K562 (cell line): Measurements from ENCODE around the gene TCF20. TPM values are rescaled to one million over a fixed set of nuclear protein-coding genes. Genes with fewer than 3 reads are reported as not detected.

Experiments
- ATAC-seq: fragments of 200-7000 bp; cut with Tn5 transposase; 3 replicates; pipeline ENCODE4 v1.9.1; 2020; ENCODE audit warnings: moderate library complexity
- BruUV-seq: library from RNA; stranded (reverse); fragments of 400-500 nt; replicated peaks from 2 replicates; lab custom pipeline; 2021; lab: Mats Ljungman, UMichigan
- CTCF ChIA-PET: fragments of 300-600 bp; formaldehyde crosslinking; extraction: SDS; loops from one replicate; lab custom pipeline; 2021; ENCODE audit warnings: low intra/inter-chr PET ratio; lab: Yijun Ruan, JAX
- POLR2A ChIA-PET: fragments of 300-600, 350-650 bp; sonication (Branson Sonifier 250); formaldehyde crosslinking; extraction: SDS; loops from one replicate; lab custom pipeline; 2021; ENCODE audit warnings: antibody characterized with exemption, inconsistent platforms; lab: Yijun Ruan, JAX
- DNase-seq, 4 experiments: peaks; one replicate each; pipeline versions ENCODE4 v3.0.0 to v3.0.0-alpha.2; 2011 to 2018; ENCODE audit warnings: low spot score in 3 of 4, mixed read lengths in 3 of 4; ENCODE audit errors: extremely low read depth in 1 of 4
- FAIRE-seq: peaks from 2 replicates; lab custom pipeline; 2011; peaks lifted over from hg19 to GRCh38; lab: Jason Lieb, UNC
- H2AFZ ChIP-seq: 2 replicates; pipeline ENCODE4 v1.6.0; 2011; ENCODE audit warnings: low read depth, low read length, control low read depth, inconsistent platforms
- H3K27ac ChIP-seq: fragments of 200-600 bp; 3 replicates; pipeline ENCODE4 v1.8.0; 2011; ENCODE audit warnings: low read depth, mild to moderate bottlenecking, control low read depth, inconsistent platforms, low read length, moderate library complexity, mixed read lengths; ENCODE audit errors: extremely low read depth
- H3K27me3 ChIP-seq, 2 experiments: fragments of 300-600 bp in 1 of 2; 2 replicates in 1 of 2; 3 replicates in 1 of 2; pipeline versions ENCODE4 v1.6.0 to v1.8.0; 2011; ENCODE audit warnings: inconsistent platforms in 2 of 2, low read length in 2 of 2, mild to moderate bottlenecking in 1 of 2, mixed read lengths in 1 of 2, moderate library complexity in 1 of 2; ENCODE audit not compliant: control insufficient read depth in 2 of 2, insufficient read depth in 2 of 2
- H3K36me3 ChIP-seq: fragments of 300-600 bp; 3 replicates; pipeline ENCODE4 v1.8.0; 2011; ENCODE audit warnings: mild to moderate bottlenecking, low read length, inconsistent platforms; ENCODE audit not compliant: control insufficient read depth, insufficient read depth
- H3K4me1 ChIP-seq, 2 experiments: fragments of 200-600 bp in 1 of 2; replicated peaks in 1 of 2; 2 replicates in 1 of 2; 3 replicates in 1 of 2; pipeline versions ENCODE4 v1.5.1 to v1.8.0; 2011; ENCODE audit warnings: inconsistent platforms in 2 of 2, low read length in 2 of 2, mild to moderate bottlenecking in 1 of 2, mixed read lengths in 1 of 2, moderate library complexity in 1 of 2; ENCODE audit not compliant: control insufficient read depth in 2 of 2, insufficient read depth in 2 of 2
- H3K4me2 ChIP-seq: 2 replicates; pipeline ENCODE4 v1.6.1; 2011; ENCODE audit warnings: low read length, control low read depth, inconsistent platforms, mixed read lengths; ENCODE audit not compliant: insufficient read depth
- H3K4me3 ChIP-seq: fragments of 200-600 bp; sonication (generic), shearing (Covaris generic); 2 replicates; pipeline ENCODE4 v1.5.1; 2016; ENCODE audit warnings: control low read depth, inconsistent platforms
- H3K79me2 ChIP-seq: fragments of 200-600 bp; 3 replicates; pipeline ENCODE4 v1.8.0; 2011; ENCODE audit warnings: low read length, inconsistent platforms; ENCODE audit not compliant: control insufficient read depth, insufficient read depth
- H3K9ac ChIP-seq, 2 experiments: 2 replicates each; pipeline versions ENCODE4 v1.6.0 to v1.6.1; 2011; ENCODE audit warnings: low read depth in 2 of 2, low read length in 2 of 2, control low read depth in 1 of 2, inconsistent platforms in 1 of 2, mild to moderate bottlenecking in 1 of 2, mixed read lengths in 1 of 2; ENCODE audit not compliant: insufficient read depth in 1 of 2
- H3K9me1 ChIP-seq: one replicate; pipeline ENCODE4 v1.6.0; 2011; ENCODE audit warnings: inconsistent platforms, mild to moderate bottlenecking, low read length, moderate library complexity; ENCODE audit not compliant: control insufficient read depth, insufficient read depth
- H3K9me3 ChIP-seq: replicated peaks from 2 replicates; pipeline ENCODE4 v1.5.1; 2011; ENCODE audit warnings: low read depth, low read length, inconsistent platforms; ENCODE audit not compliant: control insufficient read depth, insufficient read depth
- H4K20me1 ChIP-seq: replicated peaks from 2 replicates; pipeline ENCODE4 v1.6.1; 2011; ENCODE audit warnings: low read length, inconsistent platforms, mixed read lengths; ENCODE audit not compliant: control insufficient read depth, insufficient read depth
- CHD4 ChIP-seq: fragments of 200-600 bp; sonication (generic); IDR thresholded peaks from 3 replicates; pipeline ENCODE4 v1.6.1; 2012; ENCODE audit warnings: low read depth, mild to moderate bottlenecking, mixed read lengths, low read length, inconsistent platforms; ENCODE audit not compliant: insufficient read depth, insufficient replicate concordance, poor library complexity, severe bottlenecking
- PTBP1 ChIP-seq: fragments of 200-400 bp; formaldehyde crosslinking; IDR thresholded peaks from 2 replicates; pipeline ENCODE4 v1.6.1; 2017; ENCODE audit warnings: low read depth, low read length
- TCF7 ChIP-seq: sonication (generic); IDR thresholded peaks from 2 replicates; pipeline ENCODE4 v1.6.1; 2016; ENCODE audit warnings: antibody characterized with exemption, borderline replicate concordance
- ZNF79 ChIP-seq: fragments of 250-450 bp; sonication (Bioruptor Pico); IDR thresholded peaks from 2 replicates; pipeline ENCODE4 v1.4.0; 2020; ENCODE audit warnings: low read depth, mild to moderate bottlenecking, moderate library complexity
- WGBS: fragments of 100-300 bp; shearing (Covaris generic); methylation state at CpG from one replicate; pipeline ENCODE4 v1.1.6; 2016; ENCODE audit warnings: low coverage, mixed read lengths; ENCODE audit not compliant: insufficient coverage; ENCODE audit errors: missing lambda C conversion rate; 5-methylcytosine and 5-hydroxymethylcytosine counted together
- in situ Hi-C: fragments of 300-500 bp; cut with MboI; formaldehyde crosslinking; loops from 4 replicates; pipeline ENCODE4 v1.15.0; 2018; ENCODE audit warnings: inconsistent platforms, mixed read lengths
- intact Hi-C: fragments of 100-400 bp; cut with micrococcal nuclease; formaldehyde crosslinking; loops from 2 replicates; pipeline ENCODE4 v1.14.2; 2022
- polyA plus RNA-seq, 8 experiments: library from polyadenylated mRNA; depleted of rRNA in 4 of 8; stranded (reverse) in 5 of 8; unstranded in 3 of 8; fragments of >200 nt; fragmentation: Nextera tagmentation in 2 of 8; fragmentation: Illumina TruSeq in 1 of 8; extraction: Ambion mirVana in 2 of 8; extraction: Trizol in 1 of 8; gene quantifications; 2 replicates each; pipeline versions ENCODE4 v1.2.1 to v1.2.3, GENCODE V29; 2011 to 2014; ENCODE audit warnings: inconsistent platforms in 1 of 8, missing spikeins in 1 of 8
- total RNA-seq, 7 experiments: library from RNA; depleted of rRNA in 6 of 7; stranded (reverse); fragments of >200 nt in 6 of 7; fragmentation: Illumina TruSeq in 2 of 7; extraction: Trizol in 2 of 7; gene quantifications; 2 replicates each; pipeline versions ENCODE4 v1.2.1 to v1.2.3, GENCODE V29; 2011 to 2021; ENCODE audit warnings: low replicate concordance in 1 of 7

TCF20 gene
- total and polyA plus RNA-seq, 9 of the 15 experiments (the other 6 are each of a cell fraction or from before 2014, with no cell fraction given) = 0.35 to 43.6 (median 17.5) TPM

- no peak for TF ChIP-seq TCF7
- TF ChIP-seq CHD4 = no peak
- TF ChIP-seq PTBP1 = no peak
- no peak for TF ChIP-seq ZNF79 (CRISPR knock-in tag)
Observed at GRCh38 chr22:42279425-42280020, 9.1 kb upstream of the TCF20 start.

More at GRCh38 chr22:42279425-42280020, 9.1 kb upstream of the TCF20 start:
- H3K9ac ChIP-seq = no peak overlapping the region; a peak in 1 of 4 replicates
- ChIA-PET POLR2A (interaction anchor here (0.5 kb wide), 1 partner anchor 443 kb away, joined by 3 read pairs; no protein-coding TSS in a partner anchor), CTCF (interaction anchor here (1.1 kb wide), 1 partner anchor 159 kb away, joined by 4 read pairs; no protein-coding TSS in a partner anchor)
- no peaks in the 10 kb centered on the region for H3K79me2 ChIP-seq
- in situ Hi-C loops (loop anchor here (10.0 kb wide), 1 partner anchor 105 kb away; no protein-coding TSS in a partner anchor), intact Hi-C loops (no loop called here)
- H3K4me2 ChIP-seq = no peak overlapping the region
- no peaks in the 10 kb centered on the region; a peak in 1 of 5 replicates for H3K27me3 ChIP-seq
- ATAC-seq = no peak
- no peak overlapping the region for H3K4me3 ChIP-seq
- H3K4me1 ChIP-seq = peaks cover 0 to 25% of the 10 kb centered on the region in 2 experiments; a peak in 2 of 5 replicates
- H3K27ac ChIP-seq = no peak overlapping the region
- H3K36me3 ChIP-seq = no peaks in the 10 kb centered on the region; the same call in 2 of the 3 replicates
- H4K20me1 ChIP-seq = peaks cover 11% of the 10 kb centered on the region; the same call in 1 of the 2 replicates
- H3K9me3 ChIP-seq = no peaks in the 10 kb centered on the region
- no peak overlapping the region for H2AFZ ChIP-seq
- BruUV-seq = no TSS peak
- 38% methylated on average over 12 of the region's 13 CpGs for WGBS
- peaks cover 2% of the 10 kb centered on the region for H3K9me1 ChIP-seq
- no peak for FAIRE-seq
- DNase-seq = no peak
